ENCODE measurements around the gene ITPRIP.
A peak's percentile ranks its signal among the peaks of the same experiment; 100 is the strongest.

Gene ITPRIP

DNA sequence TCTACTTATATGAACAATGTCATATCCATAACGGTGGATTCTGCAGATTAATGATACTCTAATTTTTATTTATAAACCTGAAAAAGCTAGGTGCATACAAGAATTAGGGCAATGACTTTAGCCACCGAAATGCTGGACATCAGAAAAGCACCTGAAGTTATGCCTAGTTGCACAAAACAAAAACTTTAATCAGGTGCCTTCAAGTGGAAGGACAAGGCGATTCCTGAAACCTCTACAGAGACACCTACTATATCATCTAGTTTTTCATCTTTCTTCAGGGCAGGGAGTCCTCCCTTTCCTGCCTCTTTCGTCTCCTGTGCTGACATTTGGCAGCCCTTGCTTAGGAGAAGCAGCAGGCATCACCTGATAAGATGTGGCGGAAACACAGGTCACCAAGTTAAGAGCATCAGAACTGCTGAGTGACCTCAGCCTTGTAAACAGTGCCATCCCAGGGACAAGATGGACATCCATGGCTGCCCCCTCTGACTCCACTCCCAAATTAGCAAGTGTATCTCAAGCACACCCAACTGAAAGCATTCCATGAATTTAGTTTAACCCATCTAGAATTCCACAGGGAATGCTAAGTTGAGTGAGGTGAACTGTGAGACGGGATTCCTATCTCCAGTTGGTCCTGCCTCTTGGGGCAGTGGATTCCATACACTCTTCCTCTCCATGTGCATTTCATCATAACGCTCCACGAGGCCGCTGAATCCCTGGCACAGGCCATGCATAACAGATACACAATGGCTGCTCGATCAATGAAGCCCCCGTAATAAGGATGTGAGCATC, 5.8 kb downstream of the ITPRIP start:
- no peak overlapping the region for H3K4me3 ChIP-seq (ENCODE audit: control insufficient read depth, low read depth, low read length)
- TF ChIP-seq, protein P1, sequence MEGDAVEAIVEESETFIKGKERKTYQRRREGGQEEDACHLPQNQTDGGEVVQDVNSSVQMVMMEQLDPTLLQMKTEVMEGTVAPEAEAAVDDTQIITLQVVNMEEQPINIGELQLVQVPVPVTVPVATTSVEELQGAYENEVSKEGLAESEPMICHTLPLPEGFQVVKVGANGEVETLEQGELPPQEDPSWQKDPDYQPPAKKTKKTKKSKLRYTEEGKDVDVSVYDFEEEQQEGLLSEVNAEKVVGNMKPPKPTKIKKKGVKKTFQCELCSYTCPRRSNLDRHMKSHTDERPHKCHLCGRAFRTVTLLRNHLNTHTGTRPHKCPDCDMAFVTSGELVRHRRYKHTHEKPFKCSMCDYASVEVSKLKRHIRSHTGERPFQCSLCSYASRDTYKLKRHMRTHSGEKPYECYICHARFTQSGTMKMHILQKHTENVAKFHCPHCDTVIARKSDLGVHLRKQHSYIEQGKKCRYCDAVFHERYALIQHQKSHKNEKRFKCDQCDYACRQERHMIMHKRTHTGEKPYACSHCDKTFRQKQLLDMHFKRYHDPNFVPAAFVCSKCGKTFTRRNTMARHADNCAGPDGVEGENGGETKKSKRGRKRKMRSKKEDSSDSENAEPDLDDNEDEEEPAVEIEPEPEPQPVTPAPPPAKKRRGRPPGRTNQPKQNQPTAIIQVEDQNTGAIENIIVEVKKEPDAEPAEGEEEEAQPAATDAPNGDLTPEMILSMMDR (IDR thresholded peaks at IDR 0.05; ENCODE audit: control insufficient read depth, insufficient read depth, low read depth, low read length, missing control alignments): no peak
- no peak for DNase-seq (ENCODE audit: low read depth)

- H3K4me3 ChIP-seq (ENCODE audit: control insufficient read depth, low read depth, low read length): no peak overlapping the region
- TF ChIP-seq, protein P1 (IDR thresholded peaks at IDR 0.05; ENCODE audit: control insufficient read depth, insufficient read depth, low read depth, low read length, missing control alignments): no peak
- no peak for DNase-seq (ENCODE audit: low read depth)
Observed at GRCh38 chr10:104331208-104331838, 6.9 kb downstream of the ITPRIP start.

DNA sequence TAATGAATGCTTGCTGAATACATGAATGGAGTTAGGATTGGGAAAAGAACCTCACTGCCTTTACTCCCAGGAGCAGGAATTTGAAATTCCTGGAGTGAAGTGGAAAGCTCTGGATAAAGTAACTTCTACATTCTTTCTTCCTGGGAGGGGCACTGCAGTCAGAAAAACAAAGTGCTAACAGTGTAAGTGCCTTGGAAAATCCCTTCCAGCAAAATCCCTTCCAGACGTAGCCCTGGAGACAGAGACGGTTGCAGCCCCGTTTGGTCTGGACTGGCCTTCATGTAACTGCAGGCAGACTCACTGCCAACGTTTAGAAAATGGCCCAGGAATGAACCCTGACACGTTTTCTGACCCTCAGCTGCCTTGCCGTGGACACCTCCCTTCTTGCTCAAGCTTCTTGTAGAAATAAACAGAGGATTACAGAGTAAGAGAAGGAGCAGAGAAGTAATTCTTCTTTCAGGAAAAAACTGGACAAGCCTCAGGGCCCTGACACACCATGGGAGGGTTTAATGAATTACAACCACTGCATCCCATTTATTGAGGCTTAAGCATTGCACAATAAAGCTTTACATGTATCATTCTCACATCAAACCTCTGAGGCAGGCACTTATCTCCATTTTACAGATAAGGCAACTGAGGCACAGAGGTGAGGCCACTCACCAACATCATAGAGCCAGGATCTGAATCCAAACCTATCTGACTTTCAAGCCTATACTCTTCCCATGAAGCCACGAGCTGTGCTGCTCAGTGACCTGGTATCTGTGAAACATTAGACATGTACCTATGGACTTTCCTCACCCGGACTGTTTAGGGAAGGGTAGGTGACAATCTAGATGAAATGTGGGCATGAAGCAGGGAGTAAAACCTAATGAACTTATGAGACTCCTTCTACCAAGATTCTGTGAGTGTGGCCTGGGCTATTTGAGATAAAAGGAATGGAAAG, 7.8 kb downstream of the ITPRIP start:
- TF ChIP-seq, protein P1 (IDR thresholded peaks at IDR 0.05; ENCODE audit: control insufficient read depth, insufficient read depth, low read depth, low read length, missing control alignments): no peak
- H3K4me3 ChIP-seq (ENCODE audit: control insufficient read depth, low read depth, low read length): no peak overlapping the region
- peak; percentile 88 for DNase-seq (ENCODE audit: low read depth)

DNA sequence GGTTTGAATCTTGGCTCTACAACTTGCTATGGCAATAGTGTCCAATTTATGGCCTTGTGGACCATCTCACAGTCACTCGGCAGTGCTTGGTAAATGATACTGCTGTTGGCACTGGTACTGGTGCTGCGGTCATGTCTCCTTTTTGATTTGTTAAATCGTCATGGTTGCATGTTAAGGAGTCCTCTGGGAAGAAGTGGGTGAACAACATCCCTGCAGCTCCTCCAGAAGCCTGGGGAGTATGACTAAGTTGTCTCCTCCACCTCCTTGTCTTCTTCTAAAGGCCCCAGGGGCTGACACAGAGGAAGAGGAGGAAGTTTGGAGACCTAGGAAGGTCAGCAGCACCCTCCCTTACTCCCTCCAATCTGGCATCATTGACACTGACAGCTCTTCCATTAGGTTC, 8.5 kb downstream of the ITPRIP start:
- TF ChIP-seq, protein P1 (IDR thresholded peaks at IDR 0.05; ENCODE audit: control insufficient read depth, insufficient read depth, low read depth, low read length, missing control alignments): no peak
- no peak overlapping the region for H3K4me3 ChIP-seq (ENCODE audit: control insufficient read depth, low read depth, low read length)
- peak; percentile 92 for DNase-seq (ENCODE audit: low read depth)

- peak overlapping the region; percentile 26 for H3K4me3 ChIP-seq (ENCODE audit: control insufficient read depth, low read depth, low read length)
Observed at GRCh38 chr10:104328896-104329710, 9.2 kb downstream of the ITPRIP start.

More at GRCh38 chr10:104328896-104329710, 9.2 kb downstream of the ITPRIP start:
- TF ChIP-seq, protein P1 (IDR thresholded peaks at IDR 0.05; ENCODE audit: control insufficient read depth, insufficient read depth, low read depth, low read length, missing control alignments): no peak
- DNase-seq (ENCODE audit: low read depth): peak; percentile 89
